Endothelial cell of umbilical vein (primary cell): ENCODE measurements around the gene ERCC6L.

Experiments used
- EZH2 ChIP-seq: IDR thresholded peaks from 2 replicates; pipeline ENCODE4 v1.6.1; 2012; ENCODE audit warnings: borderline replicate concordance, low read depth, mild to moderate bottlenecking, moderate library complexity, low read length, inconsistent platforms; ENCODE audit not compliant: severe bottlenecking
- MAX ChIP-seq: IDR thresholded peaks from 2 replicates; pipeline ENCODE4 v1.6.1; 2011; ENCODE audit not compliant: insufficient read depth, insufficient read length

GRCh38 chrX:72158773-72159172 is 80.1 kb downstream of the ERCC6L start:
- TF ChIP-seq MAX (no peak), EZH2 (no peak)
